SKM-1 treated with dmso at 0.1 percent for 144 hours (cell line): ENCODE measurements around the gene JTB.

Source experiments
- DNase-seq: peaks from one replicate; lab custom pipeline; 2025; ENCODE audit not compliant: unreplicated experiment; lab: John Stamatoyannopoulos, UW

JTB gene

GRCh38 chr1:153933955-153934354 is 43.5 kb downstream of the JTB start:
- DNase-seq: no peak

- DNase-seq: no peak
Measured at GRCh38 chr1:153933430-153933829, 44.0 kb downstream of the JTB start.

- no peak for DNase-seq
Measured at GRCh38 chr1:153932156-153933131, 45.0 kb downstream of the JTB start.

GRCh38 chr1:153929981-153930948 is 47.2 kb downstream of the JTB start:
- no peak for DNase-seq

- no peak for DNase-seq
Measured at GRCh38 chr1:153929426-153929825, 48.0 kb downstream of the JTB start.

GRCh38 chr1:153928791-153929341 is 48.6 kb downstream of the JTB start:
- no peak for DNase-seq

GRCh38 chr1:153928245-153928644 is 49.2 kb downstream of the JTB start:
- no peak for DNase-seq

GRCh38 chr1:153926405-153926804 is 51.1 kb downstream of the JTB start:
- no peak for DNase-seq
